Measurements from ENCODE around the gene SEPTIN11. TPM values are rescaled to one million over a fixed set of nuclear protein-coding genes. Genes with fewer than 3 reads are reported as not detected.

The SEPTIN11 gene
- total and polyA plus RNA-seq, 4 donors: 17.2 to 37.4 (median 25.1) TPM

- TF ChIP-seq CTCF (IDR thresholded peaks at IDR 0.05; ENCODE audit: low read depth, low read length, missing input control) (no peak), HNF4A (conservative IDR thresholded peaks at IDR 0.05) (no peak), EGR1 (IDR thresholded peaks at IDR 0.05; ENCODE audit: low read depth in 2 of 2) (no peak)
- TF ChIP-seq, protein P1, sequence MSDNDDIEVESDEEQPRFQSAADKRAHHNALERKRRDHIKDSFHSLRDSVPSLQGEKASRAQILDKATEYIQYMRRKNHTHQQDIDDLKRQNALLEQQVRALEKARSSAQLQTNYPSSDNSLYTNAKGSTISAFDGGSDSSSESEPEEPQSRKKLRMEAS (IDR thresholded peaks at IDR 0.05): no peak
Observed at GRCh38 chr4:76958891-76959290, 9.3 kb downstream of the SEPTIN11 start (continued).

DNA sequence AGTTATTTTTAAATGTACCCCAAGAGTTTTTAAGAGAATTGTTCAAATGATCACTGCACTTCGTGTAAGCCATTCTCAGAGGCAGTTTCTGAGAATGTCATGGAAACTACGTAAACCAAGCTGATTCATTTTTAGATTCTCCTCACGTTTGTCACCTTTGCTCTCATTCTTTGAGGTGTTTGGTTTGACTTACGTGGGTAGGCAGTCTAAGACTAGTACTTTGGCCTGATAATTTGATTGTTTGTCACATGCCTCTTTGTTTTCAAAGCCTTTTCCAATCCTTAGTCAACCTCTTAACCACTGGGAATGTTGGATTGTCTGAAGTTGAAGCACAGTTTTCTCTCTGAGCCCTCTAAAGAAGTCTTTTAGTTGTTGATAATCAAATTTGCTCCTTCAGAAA is 10.5 kb downstream of the SEPTIN11 start:
- DNase-seq (ENCODE audit: low spot score): no peak
- Histone ChIP-seq H3K9me3 (ENCODE audit: control insufficient read depth in 4 of 4, low read length in 3 of 4) (no peaks in the 10 kb centered on the region), H3K4me1 (ENCODE audit: control insufficient read depth in 4 of 4, insufficient read depth in 4 of 4, low read length in 3 of 4) (peaks cover 6 to 22% (median 8%) of the 10 kb centered on the region in 4 donors), H3K36me3 (ENCODE audit: control insufficient read depth in 4 of 4, insufficient read depth in 3 of 4, low read depth in 1 of 4, low read length in 3 of 4) (no peaks in the 10 kb centered on the region), H3K27me3 (ENCODE audit: control insufficient read depth in 4 of 4, insufficient read depth in 4 of 4, low read length in 3 of 4) (no peaks in the 10 kb centered on the region), H3K4me3 (ENCODE audit: low read depth in 1 of 3, low read length in 3 of 3) (no peak overlapping the region), H3K27ac (ENCODE audit: low read depth in 1 of 2, low read length in 2 of 2) (no peak overlapping the region), H3K9ac (ENCODE audit: low read depth in 1 of 2, low read length in 2 of 2) (no peak overlapping the region)
- TF ChIP-seq JUND (IDR thresholded peaks at IDR 0.05) (no peak), RXRA (IDR thresholded peaks at IDR 0.05) (peak in 1 of 2 donors; percentile 12)
- 57% methylated on average over 4 of the region's 4 CpGs for WGBS

GRCh38 chr4:76962406-76963130 is 13.0 kb downstream of the SEPTIN11 start:
- peaks cover 2 to 16% (median 8%) of the 10 kb centered on the region in 4 donors for H3K4me1 ChIP-seq (ENCODE audit: control insufficient read depth in 4 of 4, insufficient read depth in 4 of 4, low read length in 3 of 4)
- WGBS: 38% methylated on average over 5 of the region's 5 CpGs
- H3K9ac ChIP-seq (ENCODE audit: low read depth in 1 of 2, low read length in 2 of 2): peak overlapping the region in 1 of 2 donors; percentile 18
- H3K27me3 ChIP-seq (ENCODE audit: control insufficient read depth in 4 of 4, insufficient read depth in 4 of 4, low read length in 3 of 4): no peaks in the 10 kb centered on the region
- TF ChIP-seq HNF4G (IDR thresholded peaks at IDR 0.05) (no peak), YY1 (IDR thresholded peaks at IDR 0.05) (peak; percentile 10), JUND (IDR thresholded peaks at IDR 0.05) (peak in 1 of 2 donors; percentile 42), HNF4A (conservative IDR thresholded peaks at IDR 0.05) (peak in 1 of 2 donors; percentile 39), FOXA2 (IDR thresholded peaks at IDR 0.05) (peak; percentile 26), RXRA (IDR thresholded peaks at IDR 0.05) (peak in 1 of 2 donors; percentile 55), RAD21 (IDR thresholded peaks at IDR 0.05) (no peak), FOXA1 (IDR thresholded peaks at IDR 0.05) (no peak)
- TF ChIP-seq, protein P1 (IDR thresholded peaks at IDR 0.05): peak; percentile 36
- TF ChIP-seq, protein P2, sequence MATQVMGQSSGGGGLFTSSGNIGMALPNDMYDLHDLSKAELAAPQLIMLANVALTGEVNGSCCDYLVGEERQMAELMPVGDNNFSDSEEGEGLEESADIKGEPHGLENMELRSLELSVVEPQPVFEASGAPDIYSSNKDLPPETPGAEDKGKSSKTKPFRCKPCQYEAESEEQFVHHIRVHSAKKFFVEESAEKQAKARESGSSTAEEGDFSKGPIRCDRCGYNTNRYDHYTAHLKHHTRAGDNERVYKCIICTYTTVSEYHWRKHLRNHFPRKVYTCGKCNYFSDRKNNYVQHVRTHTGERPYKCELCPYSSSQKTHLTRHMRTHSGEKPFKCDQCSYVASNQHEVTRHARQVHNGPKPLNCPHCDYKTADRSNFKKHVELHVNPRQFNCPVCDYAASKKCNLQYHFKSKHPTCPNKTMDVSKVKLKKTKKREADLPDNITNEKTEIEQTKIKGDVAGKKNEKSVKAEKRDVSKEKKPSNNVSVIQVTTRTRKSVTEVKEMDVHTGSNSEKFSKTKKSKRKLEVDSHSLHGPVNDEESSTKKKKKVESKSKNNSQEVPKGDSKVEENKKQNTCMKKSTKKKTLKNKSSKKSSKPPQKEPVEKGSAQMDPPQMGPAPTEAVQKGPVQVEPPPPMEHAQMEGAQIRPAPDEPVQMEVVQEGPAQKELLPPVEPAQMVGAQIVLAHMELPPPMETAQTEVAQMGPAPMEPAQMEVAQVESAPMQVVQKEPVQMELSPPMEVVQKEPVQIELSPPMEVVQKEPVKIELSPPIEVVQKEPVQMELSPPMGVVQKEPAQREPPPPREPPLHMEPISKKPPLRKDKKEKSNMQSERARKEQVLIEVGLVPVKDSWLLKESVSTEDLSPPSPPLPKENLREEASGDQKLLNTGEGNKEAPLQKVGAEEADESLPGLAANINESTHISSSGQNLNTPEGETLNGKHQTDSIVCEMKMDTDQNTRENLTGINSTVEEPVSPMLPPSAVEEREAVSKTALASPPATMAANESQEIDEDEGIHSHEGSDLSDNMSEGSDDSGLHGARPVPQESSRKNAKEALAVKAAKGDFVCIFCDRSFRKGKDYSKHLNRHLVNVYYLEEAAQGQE (IDR thresholded peaks at IDR 0.05): peak; percentile 18
- no peak for DNase-seq (ENCODE audit: low spot score)
- H3K9me3 ChIP-seq (ENCODE audit: control insufficient read depth in 4 of 4, low read length in 3 of 4): no peaks in the 10 kb centered on the region
- H3K36me3 ChIP-seq (ENCODE audit: control insufficient read depth in 4 of 4, insufficient read depth in 3 of 4, low read depth in 1 of 4, low read length in 3 of 4): no peaks in the 10 kb centered on the region
- H3K27ac ChIP-seq (ENCODE audit: low read depth in 1 of 2, low read length in 2 of 2): peak overlapping the region; percentile 52 to 63
- no peak overlapping the region for H3K4me3 ChIP-seq (ENCODE audit: low read depth in 1 of 3, low read length in 3 of 3)

Measured in liver (tissue), 9 donors.